ENCODE data around the gene HOXB4.

The HOXB4 gene

GRCh38 chr17:48567209-48567608 lies 10.9 kb downstream of the HOXB4 start:
- DNase-seq (ENCODE audit: extremely low read depth, low read depth) = no peak
- no peak for TF ChIP-seq CTCF (IDR thresholded peaks at IDR 0.05; ENCODE audit: low read depth, low read length)

- no peak for DNase-seq (ENCODE audit: extremely low read depth, low read depth)
- TF ChIP-seq CTCF (IDR thresholded peaks at IDR 0.05; ENCODE audit: low read depth, low read length) = no peak
Measured at GRCh38 chr17:48566717-48567116, 11.4 kb downstream of the HOXB4 start.

- DNase-seq (ENCODE audit: extremely low read depth, low read depth) = no peak
- TF ChIP-seq CTCF (IDR thresholded peaks at IDR 0.05; ENCODE audit: low read depth, low read length) = no peak
Measured at GRCh38 chr17:48565925-48566710, 12.0 kb downstream of the HOXB4 start.

GRCh38 chr17:48565022-48565554 lies 13.1 kb downstream of the HOXB4 start:
- no peak for TF ChIP-seq CTCF (IDR thresholded peaks at IDR 0.05; ENCODE audit: low read depth, low read length)
- DNase-seq (ENCODE audit: extremely low read depth, low read depth) = no peak

GRCh38 chr17:48564188-48565021 lies 13.7 kb downstream of the HOXB4 start:
- no peak for TF ChIP-seq CTCF (IDR thresholded peaks at IDR 0.05; ENCODE audit: low read depth, low read length)
- DNase-seq (ENCODE audit: extremely low read depth, low read depth) = no peak

GRCh38 chr17:48563867-48564187 lies 14.3 kb downstream of the HOXB4 start:
- no peak for TF ChIP-seq CTCF (IDR thresholded peaks at IDR 0.05; ENCODE audit: low read depth, low read length)
- DNase-seq (ENCODE audit: extremely low read depth, low read depth) = no peak

- TF ChIP-seq CTCF (IDR thresholded peaks at IDR 0.05; ENCODE audit: low read depth, low read length) = no peak
- DNase-seq (ENCODE audit: extremely low read depth, low read depth) = no peak
Measured at GRCh38 chr17:48563385-48563838, 14.7 kb downstream of the HOXB4 start.
